SK-N-SH (cell line): ENCODE results near the gene UBE2S. TPM values are rescaled to one million over a fixed set of nuclear protein-coding genes. Genes with fewer than 3 reads are reported as not detected.

ENCODE experiments used
- CTCF ChIA-PET: fragments of 300-600, 350-600 bp; formaldehyde crosslinking; extraction: SDS; loops from one replicate; lab custom pipeline; 2021; lab: Yijun Ruan, JAX
- POLR2A ChIA-PET: fragments of 350-600 bp; sonication (Branson Sonifier 250); formaldehyde crosslinking; extraction: SDS; loops from one replicate; lab custom pipeline; 2020; ENCODE audit warnings: antibody characterized with exemption, inconsistent platforms; lab: Yijun Ruan, JAX
- DNase-seq: peaks from one replicate; pipeline ENCODE4 v3.0.0; 2012
- H2AFZ ChIP-seq: fragments of 200-600 bp; sonication (generic); 2 replicates; pipeline ENCODE4 v1.8.1; 2016; ENCODE audit warnings: antibody characterized with exemption, mild to moderate bottlenecking, low read depth
- H3F3A ChIP-seq: fragments of 200-600 bp; sonication (generic); replicated peaks from 2 replicates; pipeline ENCODE3; 2016; ENCODE audit warnings: antibody characterized with exemption, mild to moderate bottlenecking; ENCODE audit not compliant: insufficient read depth
- H3K27ac ChIP-seq, 2 experiments: fragments of 200-500 bp in 1 of 2; fragments of 200-600 bp in 1 of 2; sonication (Bioruptor generic) in 1 of 2; sonication (generic), shearing (Covaris generic) in 1 of 2; 2 replicates each; pipeline versions ENCODE4 v1.5.1 to v1.6.1; 2014 to 2016; ENCODE audit warnings: low read depth in 2 of 2, inconsistent platforms in 1 of 2, low read length in 1 of 2, mild to moderate bottlenecking in 1 of 2, mixed read lengths in 1 of 2
- H3K27me3 ChIP-seq: fragments of 200-600 bp; sonication (generic), shearing (Covaris generic); 2 replicates; pipeline ENCODE4 v1.6.1; 2016; ENCODE audit warnings: mixed run types; ENCODE audit not compliant: insufficient read depth
- H3K36me3 ChIP-seq, 2 experiments: fragments of 200-500 bp in 1 of 2; fragments of 200-600 bp in 1 of 2; sonication (Bioruptor generic) in 1 of 2; sonication (generic) in 1 of 2; replicated peaks in 1 of 2; 2 replicates each; pipeline versions ENCODE3 to v1.5.1; 2014 to 2016; ENCODE audit warnings: low read length in 1 of 2, mild to moderate bottlenecking in 1 of 2; ENCODE audit not compliant: insufficient read depth in 2 of 2, control insufficient read depth in 1 of 2
- H3K4me1 ChIP-seq, 2 experiments: fragments of 200-500 bp in 1 of 2; fragments of 200-600 bp in 1 of 2; sonication (Bioruptor generic) in 1 of 2; sonication (generic), shearing (Covaris generic) in 1 of 2; 2 replicates each; pipeline versions ENCODE4 v1.5.1 to v1.6.1; 2014 to 2016; ENCODE audit warnings: low read depth in 1 of 2, low read length in 1 of 2, mixed run types in 1 of 2; ENCODE audit not compliant: insufficient read depth in 2 of 2, control insufficient read depth in 1 of 2
- H3K4me2 ChIP-seq: fragments of 200-600 bp; sonication (generic), shearing (Covaris generic); 2 replicates; pipeline ENCODE4 v1.6.1; 2017; ENCODE audit warnings: mixed run types
- H3K4me3 ChIP-seq, 2 experiments: fragments of 200-500 bp in 1 of 2; fragments of 200-600 bp in 1 of 2; sonication (Bioruptor generic) in 1 of 2; sonication (generic), shearing (Covaris generic) in 1 of 2; 2 replicates each; pipeline versions ENCODE4 v1.5.1 to v1.8.1; 2014 to 2016; ENCODE audit warnings: low read depth in 2 of 2, inconsistent platforms in 1 of 2, low read length in 1 of 2, mild to moderate bottlenecking in 1 of 2, mixed read lengths in 1 of 2, moderate library complexity in 1 of 2
- H3K79me2 ChIP-seq: fragments of 200-600 bp; sonication (generic); 2 replicates; pipeline ENCODE4 v1.8.1; 2017; ENCODE audit warnings: mild to moderate bottlenecking; ENCODE audit not compliant: insufficient read depth
- H3K9ac ChIP-seq: fragments of 200-600 bp; sonication (generic); 2 replicates; pipeline ENCODE4 v1.6.1; 2017; ENCODE audit warnings: mixed run types
- H3K9me2 ChIP-seq: fragments of 200-600 bp; sonication (generic); 2 replicates; pipeline ENCODE4 v1.6.1; 2017; ENCODE audit warnings: mixed run types
- H3K9me3 ChIP-seq: fragments of 200-600 bp; sonication (generic); 2 replicates; pipeline ENCODE4 v1.6.1; 2017; ENCODE audit warnings: mixed run types, mild to moderate bottlenecking, moderate library complexity
- H4K20me1 ChIP-seq: fragments of 200-600 bp; sonication (generic); 2 replicates; pipeline ENCODE4 v1.6.1; 2017; ENCODE audit warnings: mild to moderate bottlenecking, mixed run types; ENCODE audit not compliant: insufficient read depth
- ELF1 ChIP-seq: IDR thresholded peaks from 2 replicates; pipeline ENCODE4 v1.4.0; 2012
- EP300 ChIP-seq, 2 experiments: IDR thresholded peaks; 2 replicates each; pipeline versions ENCODE4 v1.4.0 to v1.6.1; 2012; ENCODE audit warnings: borderline replicate concordance in 1 of 2, low read depth in 1 of 2, low read length in 1 of 2
- GABPA ChIP-seq: IDR thresholded peaks from 2 replicates; pipeline ENCODE4 v1.4.0; 2012; ENCODE audit warnings: low read depth, mild to moderate bottlenecking
- MXI1 ChIP-seq: IDR thresholded peaks from 2 replicates; pipeline ENCODE4 v1.6.1; 2012; ENCODE audit warnings: mild to moderate bottlenecking, low read depth, low read length, improper control_type of control experiment
- NFIC ChIP-seq: IDR thresholded peaks from 2 replicates; pipeline ENCODE4 v1.4.0; 2012; ENCODE audit warnings: borderline replicate concordance
- RAD21 ChIP-seq: IDR thresholded peaks from 2 replicates; pipeline ENCODE4 v1.6.1; 2012; ENCODE audit warnings: mild to moderate bottlenecking, low read length
- RFX5 ChIP-seq: IDR thresholded peaks from 2 replicates; pipeline ENCODE4 v1.6.1; 2012; ENCODE audit warnings: mild to moderate bottlenecking, improper control_type of control experiment, low read length
- TAF1 ChIP-seq: IDR thresholded peaks from 2 replicates; pipeline ENCODE4 v1.6.1; 2012; ENCODE audit warnings: low read depth, mild to moderate bottlenecking, low read length, moderate library complexity, borderline replicate concordance
- TCF12 ChIP-seq: IDR thresholded peaks from 2 replicates; pipeline ENCODE4 v1.4.0; 2012
- YY1 ChIP-seq: IDR thresholded peaks from 2 replicates; pipeline ENCODE4 v1.4.0; 2012; ENCODE audit warnings: low read depth, mild to moderate bottlenecking
- WGBS: methylation state at CpG from one replicate; pipeline ENCODE4 v1.1.6; 2017; ENCODE audit warnings: low lambda C conversion rate; 5-methylcytosine and 5-hydroxymethylcytosine counted together
- polyA plus RNA-seq, 3 experiments: library from polyadenylated mRNA; depleted of rRNA; stranded (reverse); fragments of >200 nt; gene quantifications; 2 replicates each; pipeline ENCODE4 v1.2.3, GENCODE V29; 2012
- TF ChIP-seq, protein P1 (sequence below): IDR thresholded peaks from 2 replicates; pipeline ENCODE4 v1.4.0; 2012; ENCODE audit warnings: low read depth
- TF ChIP-seq, protein P2 (sequence below): fragments of 150-350 bp; IDR thresholded peaks from 2 replicates; pipeline ENCODE4 v1.6.1; 2016; ENCODE audit warnings: mild to moderate bottlenecking, low read depth, low read length
- TF ChIP-seq, protein P3 (sequence below): IDR thresholded peaks from 2 replicates; pipeline ENCODE4 v1.6.1; 2012; ENCODE audit warnings: mild to moderate bottlenecking, low read depth, low read length, moderate library complexity
- TF ChIP-seq, protein P4 (sequence below): fragments of 150-350 bp; IDR thresholded peaks from 2 replicates; pipeline ENCODE4 v1.6.1; 2017; ENCODE audit warnings: antibody characterized with exemption, low read length, low read depth, borderline replicate concordance

UBE2S gene
- polyA plus RNA-seq, 1 of the 3 experiments (the other 2 are of a cell fraction) = 133 TPM

DNA sequence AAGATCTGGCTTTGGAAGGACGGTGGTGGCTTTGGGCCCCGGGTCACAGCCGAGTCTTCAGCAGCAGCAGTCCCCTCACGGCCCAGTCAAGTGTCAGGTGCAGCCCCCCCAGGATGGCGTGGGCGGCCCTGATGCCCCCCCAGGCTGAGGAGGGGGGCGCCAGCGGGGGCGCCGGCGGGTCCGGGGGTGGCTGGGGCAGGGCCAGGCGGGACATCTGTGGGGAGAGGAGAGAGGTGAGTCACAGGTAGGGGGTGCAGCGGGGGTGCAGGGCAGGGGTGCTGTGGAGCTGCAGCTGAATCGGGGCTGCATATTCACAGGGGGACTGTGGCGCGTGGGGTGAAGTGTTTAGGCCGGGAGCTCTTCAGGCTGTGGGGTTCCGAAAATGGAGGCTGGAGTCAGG is 41.6 kb downstream of the UBE2S start:
- H3K4me2 ChIP-seq = no peak overlapping the region
- no peaks in the 10 kb centered on the region for H3K27me3 ChIP-seq
- H4K20me1 ChIP-seq = no peaks in the 10 kb centered on the region
- ChIA-PET POLR2A (no interaction called here), CTCF (no interaction called here)
- 98% methylated on average over 10 of the region's 19 CpGs for WGBS
- no peak overlapping the region for H2AFZ ChIP-seq
- peaks cover 14% of the 10 kb centered on the region for H3K79me2 ChIP-seq
- H3K4me1 ChIP-seq = peaks cover 5 to 13% of the 10 kb centered on the region in 2 experiments; a peak in 1 of 4 replicates
- H3K27ac ChIP-seq = no peak overlapping the region
- H3K9me3 ChIP-seq = no peaks in the 10 kb centered on the region
- H3F3A ChIP-seq = peaks cover 13% of the 10 kb centered on the region
- H3K4me3 ChIP-seq = no peak overlapping the region
- no peak overlapping the region for H3K9ac ChIP-seq
- no peak for TF ChIP-seq RFX5
- no peak for TF ChIP-seq NFIC
- no peak for TF ChIP-seq YY1
- TF ChIP-seq, protein P1, sequence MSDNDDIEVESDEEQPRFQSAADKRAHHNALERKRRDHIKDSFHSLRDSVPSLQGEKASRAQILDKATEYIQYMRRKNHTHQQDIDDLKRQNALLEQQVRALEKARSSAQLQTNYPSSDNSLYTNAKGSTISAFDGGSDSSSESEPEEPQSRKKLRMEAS = no peak
- TF ChIP-seq, protein P2, sequence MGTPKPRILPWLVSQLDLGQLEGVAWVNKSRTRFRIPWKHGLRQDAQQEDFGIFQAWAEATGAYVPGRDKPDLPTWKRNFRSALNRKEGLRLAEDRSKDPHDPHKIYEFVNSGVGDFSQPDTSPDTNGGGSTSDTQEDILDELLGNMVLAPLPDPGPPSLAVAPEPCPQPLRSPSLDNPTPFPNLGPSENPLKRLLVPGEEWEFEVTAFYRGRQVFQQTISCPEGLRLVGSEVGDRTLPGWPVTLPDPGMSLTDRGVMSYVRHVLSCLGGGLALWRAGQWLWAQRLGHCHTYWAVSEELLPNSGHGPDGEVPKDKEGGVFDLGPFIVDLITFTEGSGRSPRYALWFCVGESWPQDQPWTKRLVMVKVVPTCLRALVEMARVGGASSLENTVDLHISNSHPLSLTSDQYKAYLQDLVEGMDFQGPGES = no peak
- no peak for TF ChIP-seq MXI1
- TF ChIP-seq TCF12 = no peak
- TF ChIP-seq, protein P3, sequence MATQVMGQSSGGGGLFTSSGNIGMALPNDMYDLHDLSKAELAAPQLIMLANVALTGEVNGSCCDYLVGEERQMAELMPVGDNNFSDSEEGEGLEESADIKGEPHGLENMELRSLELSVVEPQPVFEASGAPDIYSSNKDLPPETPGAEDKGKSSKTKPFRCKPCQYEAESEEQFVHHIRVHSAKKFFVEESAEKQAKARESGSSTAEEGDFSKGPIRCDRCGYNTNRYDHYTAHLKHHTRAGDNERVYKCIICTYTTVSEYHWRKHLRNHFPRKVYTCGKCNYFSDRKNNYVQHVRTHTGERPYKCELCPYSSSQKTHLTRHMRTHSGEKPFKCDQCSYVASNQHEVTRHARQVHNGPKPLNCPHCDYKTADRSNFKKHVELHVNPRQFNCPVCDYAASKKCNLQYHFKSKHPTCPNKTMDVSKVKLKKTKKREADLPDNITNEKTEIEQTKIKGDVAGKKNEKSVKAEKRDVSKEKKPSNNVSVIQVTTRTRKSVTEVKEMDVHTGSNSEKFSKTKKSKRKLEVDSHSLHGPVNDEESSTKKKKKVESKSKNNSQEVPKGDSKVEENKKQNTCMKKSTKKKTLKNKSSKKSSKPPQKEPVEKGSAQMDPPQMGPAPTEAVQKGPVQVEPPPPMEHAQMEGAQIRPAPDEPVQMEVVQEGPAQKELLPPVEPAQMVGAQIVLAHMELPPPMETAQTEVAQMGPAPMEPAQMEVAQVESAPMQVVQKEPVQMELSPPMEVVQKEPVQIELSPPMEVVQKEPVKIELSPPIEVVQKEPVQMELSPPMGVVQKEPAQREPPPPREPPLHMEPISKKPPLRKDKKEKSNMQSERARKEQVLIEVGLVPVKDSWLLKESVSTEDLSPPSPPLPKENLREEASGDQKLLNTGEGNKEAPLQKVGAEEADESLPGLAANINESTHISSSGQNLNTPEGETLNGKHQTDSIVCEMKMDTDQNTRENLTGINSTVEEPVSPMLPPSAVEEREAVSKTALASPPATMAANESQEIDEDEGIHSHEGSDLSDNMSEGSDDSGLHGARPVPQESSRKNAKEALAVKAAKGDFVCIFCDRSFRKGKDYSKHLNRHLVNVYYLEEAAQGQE = no peak
- TF ChIP-seq, protein P4, sequence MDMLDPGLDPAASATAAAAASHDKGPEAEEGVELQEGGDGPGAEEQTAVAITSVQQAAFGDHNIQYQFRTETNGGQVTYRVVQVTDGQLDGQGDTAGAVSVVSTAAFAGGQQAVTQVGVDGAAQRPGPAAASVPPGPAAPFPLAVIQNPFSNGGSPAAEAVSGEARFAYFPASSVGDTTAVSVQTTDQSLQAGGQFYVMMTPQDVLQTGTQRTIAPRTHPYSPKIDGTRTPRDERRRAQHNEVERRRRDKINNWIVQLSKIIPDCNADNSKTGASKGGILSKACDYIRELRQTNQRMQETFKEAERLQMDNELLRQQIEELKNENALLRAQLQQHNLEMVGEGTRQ = no peak
- TF ChIP-seq GABPA = no peak
- no peak for TF ChIP-seq RAD21
- no peak for TF ChIP-seq TAF1
- no peak for TF ChIP-seq EP300 (IDR thresholded peaks at IDR 0.05; ENCODE audit: borderline replicate concordance in 1 of 2, low read depth in 1 of 2, low read length in 1 of 2)
- TF ChIP-seq ELF1 = no peak
- H3K9me2 ChIP-seq = no peaks in the 10 kb centered on the region
- no peak for DNase-seq
- H3K36me3 ChIP-seq = peaks cover 0 to 4% of the 10 kb centered on the region in 2 experiments
